NK-92 (cell line): ENCODE measurements around the gene FAAP24.
"Not testable (repeated sequence)": the region's sequence is repeated elsewhere in the genome, so short reads cannot be mapped to it uniquely, and the experiment has no call there.

ENCODE experiments used
- DNase-seq: peaks from one replicate; lab custom pipeline; 2025; ENCODE audit not compliant: unreplicated experiment; lab: John Stamatoyannopoulos, UW

Gene FAAP24

DNA sequence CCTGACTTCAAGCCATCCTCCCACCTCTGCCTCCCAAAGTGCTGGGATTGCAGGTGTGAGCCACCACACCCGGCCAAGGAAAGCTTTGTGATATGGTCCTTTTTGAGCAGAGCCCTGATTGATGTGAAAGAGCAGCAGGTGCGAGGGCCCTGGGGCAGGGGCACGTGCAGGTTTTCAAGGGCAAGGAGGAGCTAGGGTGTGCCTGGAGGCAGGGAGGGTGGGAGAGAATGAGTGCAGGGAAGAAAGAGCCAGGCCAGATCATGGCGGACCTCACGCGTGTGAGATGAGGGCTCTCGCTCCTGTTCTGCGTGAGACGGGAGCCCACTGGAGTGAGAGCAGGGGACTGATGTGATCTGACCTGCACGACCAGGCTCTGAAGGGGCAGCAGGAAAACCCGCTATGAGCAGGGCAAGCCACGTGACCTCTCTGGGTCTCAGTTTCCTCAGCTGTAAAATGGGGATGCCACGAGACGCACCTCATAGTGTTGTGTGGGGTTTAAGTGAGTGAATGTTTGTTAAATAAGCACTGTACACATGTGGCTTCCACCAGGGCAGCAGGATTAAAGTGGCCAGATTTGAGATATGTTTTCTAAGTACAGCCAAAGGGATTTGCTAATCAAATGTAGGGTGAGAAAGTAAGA lies 25.8 kb downstream of the FAAP24 start:
- DNase-seq: no peak

- DNase-seq: no peak
Measured at GRCh38 chr19:32998722-32999121, 26.7 kb downstream of the FAAP24 start.

DNA sequence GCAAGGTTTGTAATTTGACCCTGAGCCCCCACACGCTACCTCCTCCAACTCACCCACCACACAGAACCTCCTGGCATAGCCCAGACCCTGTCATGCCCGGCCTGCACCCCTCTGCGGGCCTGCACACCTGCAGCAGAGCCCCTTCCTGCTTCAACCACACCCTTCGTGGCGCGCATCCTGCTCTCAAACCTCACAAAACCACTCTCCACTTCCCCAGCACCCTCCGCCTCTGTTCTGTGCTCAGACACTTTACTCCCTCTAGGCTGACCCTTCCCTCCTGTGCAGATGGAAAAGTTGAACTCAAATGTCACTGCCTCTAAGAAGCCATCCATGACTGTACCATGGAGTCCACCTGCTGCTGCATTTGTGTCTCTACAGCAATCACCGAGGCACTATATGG lies 28.5 kb downstream of the FAAP24 start:
- DNase-seq: no peak

GRCh38 chr19:33000910-33001309 lies 28.9 kb downstream of the FAAP24 start:
- no peak for DNase-seq

GRCh38 chr19:33002126-33002865 lies 30.3 kb downstream of the FAAP24 start:
- not testable (repeated sequence) for DNase-seq

DNA sequence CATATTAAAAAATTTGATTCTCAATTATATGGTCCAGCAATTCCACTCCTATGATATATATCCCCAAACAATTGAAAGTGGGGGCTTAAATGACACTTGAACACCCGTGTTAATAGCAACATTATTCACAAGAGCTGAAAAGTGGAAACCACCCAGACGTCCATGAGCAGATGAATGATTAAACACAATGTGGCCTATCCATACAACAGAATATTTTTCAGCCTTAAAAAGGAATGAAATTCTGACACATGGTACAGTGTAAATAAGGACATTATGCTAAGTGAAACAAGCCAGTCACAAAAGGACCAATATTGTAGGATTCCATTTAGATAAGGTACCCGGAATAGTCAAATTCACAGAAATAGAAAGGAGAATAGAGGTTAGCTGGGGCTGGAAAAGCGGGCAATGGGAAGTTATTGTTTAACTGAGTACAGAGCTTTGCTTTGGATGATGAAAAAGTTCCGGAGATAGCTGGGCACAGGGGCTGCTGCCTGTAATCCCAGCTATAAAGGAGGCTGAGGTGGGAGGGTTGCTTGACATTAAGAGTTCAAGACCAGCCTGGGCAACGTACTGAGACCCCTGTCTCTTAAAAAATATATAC lies 31.5 kb downstream of the FAAP24 start:
- DNase-seq: not testable (repeated sequence)

GRCh38 chr19:33005440-33005839 lies 33.4 kb downstream of the FAAP24 start:
- DNase-seq: no peak

- DNase-seq: no peak
Measured at GRCh38 chr19:33008738-33009137, 36.7 kb downstream of the FAAP24 start.

- not testable (repeated sequence) for DNase-seq
Measured at GRCh38 chr19:33010891-33011290, 38.8 kb downstream of the FAAP24 start.

DNA sequence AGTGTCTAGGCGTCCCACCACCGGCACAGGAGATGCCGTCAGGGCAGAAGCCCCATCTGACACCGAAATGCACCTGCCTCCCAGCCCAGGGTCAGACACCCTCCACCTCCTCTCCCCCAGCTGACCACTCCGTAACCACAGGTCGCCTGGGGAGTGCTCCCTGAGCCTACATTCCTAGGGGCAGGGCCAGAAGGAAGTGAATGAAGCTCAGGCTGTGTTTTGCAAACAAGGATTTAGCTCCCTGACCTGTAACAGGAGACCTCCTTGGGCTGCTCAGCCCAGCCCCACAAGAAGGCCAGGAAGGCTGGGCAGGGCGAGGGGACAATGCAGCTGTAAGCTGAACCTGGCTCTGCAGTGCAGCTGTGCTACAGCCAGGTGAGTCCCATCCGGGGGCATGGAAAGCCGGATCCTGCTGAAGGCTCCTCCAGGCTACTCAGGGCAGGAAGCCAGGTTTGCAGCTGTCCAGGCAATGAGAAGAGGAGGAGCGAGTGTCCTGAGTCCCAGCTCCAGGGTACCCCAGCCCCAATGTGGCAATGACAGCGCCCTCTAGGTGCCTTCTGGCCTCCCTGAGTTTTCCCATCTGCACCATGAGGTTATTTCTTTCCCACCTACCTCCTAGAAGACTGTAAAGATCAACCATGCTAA lies 50.6 kb downstream of the FAAP24 start:
- DNase-seq: no peak

GRCh38 chr19:33024398-33024797 lies 52.4 kb downstream of the FAAP24 start:
- DNase-seq: no peak

GRCh38 chr19:33025468-33026238 lies 53.6 kb downstream of the FAAP24 start:
- not testable (repeated sequence) for DNase-seq

- not testable (repeated sequence) for DNase-seq
Measured at GRCh38 chr19:33026602-33027001, 54.6 kb downstream of the FAAP24 start.
